Measurements from ENCODE around the gene TSPAN18. TPM values are rescaled to one million over a fixed set of nuclear protein-coding genes. Genes with fewer than 3 reads are reported as not detected.

Gene TSPAN18
- total and polyA plus RNA-seq, 2 of the 8 experiments (the other 6 are each of a cell fraction or from before 2014, with no cell fraction given): 5.2 to 10.2 TPM

DNA sequence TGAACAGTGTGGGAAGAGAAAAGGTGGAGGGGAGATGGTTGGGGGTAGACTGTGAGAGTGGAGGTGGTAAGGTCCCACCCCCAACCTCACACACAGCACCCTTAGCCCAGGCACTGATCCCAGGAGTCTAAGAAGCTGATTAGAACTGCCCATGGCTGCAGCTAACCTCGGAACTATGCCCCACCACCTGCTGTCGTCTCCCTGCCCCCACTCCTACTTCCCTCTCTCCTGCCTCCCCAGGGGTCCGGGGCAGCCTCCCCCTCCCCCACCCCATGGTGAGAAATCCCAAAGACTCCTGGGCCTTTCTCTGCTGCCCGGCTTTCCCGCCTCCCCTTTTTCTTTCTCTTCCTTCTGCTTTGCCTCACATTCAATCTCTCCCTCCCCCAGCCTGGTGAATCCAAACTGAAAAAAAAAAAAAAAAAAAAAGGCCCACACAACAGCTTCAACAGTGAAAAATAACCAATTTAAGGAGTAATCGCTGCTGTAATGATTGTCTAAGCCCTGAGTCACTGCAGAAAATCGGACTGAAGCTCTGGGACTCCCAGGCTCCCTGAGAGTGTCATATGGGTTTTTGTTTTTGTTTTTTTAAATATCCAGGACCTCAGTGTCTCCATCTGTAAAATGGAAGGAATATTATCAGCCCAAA, 233.6 kb downstream of the TSPAN18 start (continued):
- TF ChIP-seq JUN (IDR thresholded peaks at IDR 0.05; ENCODE audit: low read depth, low read length) (no peak), GABPA (IDR thresholded peaks at IDR 0.05; ENCODE audit: borderline replicate concordance, insufficient read depth, low read length) (no peak), CEBPB (IDR thresholded peaks at IDR 0.05; ENCODE audit: low read depth, low read length) (no peak), SRF (IDR thresholded peaks at IDR 0.05; ENCODE audit: low read depth, low read length) (no peak), HDAC6 (IDR thresholded peaks at IDR 0.05; ENCODE audit: low read depth, low read length) (no peak), NANOG (IDR thresholded peaks at IDR 0.05; ENCODE audit: insufficient read depth, low read depth, low read length, poor library complexity, severe bottlenecking) (no peak), BACH1 (IDR thresholded peaks at IDR 0.05; ENCODE audit: low read length) (no peak), EP300 (IDR thresholded peaks at IDR 0.05; ENCODE audit: borderline replicate concordance in 1 of 2, low read depth in 2 of 2, low read length in 2 of 2) (no peak; a peak in 1 of 3 replicates), SIRT6 (IDR thresholded peaks at IDR 0.05; ENCODE audit: low read length) (no peak), ZNF274 (IDR thresholded peaks at IDR 0.05; ENCODE audit: borderline replicate concordance, extremely low read depth, low read length) (no peak), RBBP5 (IDR thresholded peaks at IDR 0.05; ENCODE audit: borderline replicate concordance, low read depth, low read length) (0 out of 2 replicates have a peak, but pooled peaks have one; percentile 53), BRCA1 (IDR thresholded peaks at IDR 0.05; ENCODE audit: low read depth, low read length) (no peak), POLR2AphosphoS5 (IDR thresholded peaks at IDR 0.05; ENCODE audit: low read depth, low read length) (no peak), EGR1 (IDR thresholded peaks at IDR 0.05; ENCODE audit: borderline replicate concordance, low read depth, low read length) (no peak), SIX5 (IDR thresholded peaks at IDR 0.05; ENCODE audit: low read depth, low read length) (no peak), SIN3A (conservative IDR thresholded peaks at IDR 0.05 in 1 of 2, IDR thresholded peaks at IDR 0.05 in 1 of 2; ENCODE audit: low read depth in 1 of 2, low read length in 2 of 2) (no peak), NRF1 (IDR thresholded peaks at IDR 0.05; ENCODE audit: low read depth, low read length) (no peak), CREB1 (IDR thresholded peaks at IDR 0.05) (no peak), SUZ12 (IDR thresholded peaks at IDR 0.05; ENCODE audit: low read length) (no peak), TBP (IDR thresholded peaks at IDR 0.05; ENCODE audit: low read depth, low read length) (peak; percentile 4; the same call in 1 of the 2 replicates), SP1 (IDR thresholded peaks at IDR 0.05; ENCODE audit: low read depth, low read length) (0 out of 2 replicates have a peak, but pooled peaks have one; percentile 18), BCL11A (IDR thresholded peaks at IDR 0.05; ENCODE audit: low read depth in 2 of 2, low read length in 2 of 2) (no peak), CBX5 (IDR thresholded peaks at IDR 0.05; ENCODE audit: low read depth, low read length) (no peak), POLR2A (IDR thresholded peaks at IDR 0.05; ENCODE audit: control extremely low read depth in 1 of 2, low read depth in 2 of 2, low read length in 2 of 2) (no peak), JUND (IDR thresholded peaks at IDR 0.05; ENCODE audit: low read length) (no peak)
- TF ChIP-seq, protein P1, sequence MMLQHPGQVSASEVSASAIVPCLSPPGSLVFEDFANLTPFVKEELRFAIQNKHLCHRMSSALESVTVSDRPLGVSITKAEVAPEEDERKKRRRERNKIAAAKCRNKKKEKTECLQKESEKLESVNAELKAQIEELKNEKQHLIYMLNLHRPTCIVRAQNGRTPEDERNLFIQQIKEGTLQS (IDR thresholded peaks at IDR 0.05; ENCODE audit: insufficient read depth, low read depth, low read length): no peak
